Cortex of kidney (tissue), 1 donor: ENCODE data around the gene PPP1R13L.
"Not testable (repeated sequence)": the region's sequence is repeated elsewhere in the genome, so short reads cannot be mapped to it uniquely, and the experiment has no call there.

Experiments
- DNase-seq: peaks from one replicate; lab custom pipeline; 2025; lab: John Stamatoyannopoulos, UW

Gene PPP1R13L

DNA sequence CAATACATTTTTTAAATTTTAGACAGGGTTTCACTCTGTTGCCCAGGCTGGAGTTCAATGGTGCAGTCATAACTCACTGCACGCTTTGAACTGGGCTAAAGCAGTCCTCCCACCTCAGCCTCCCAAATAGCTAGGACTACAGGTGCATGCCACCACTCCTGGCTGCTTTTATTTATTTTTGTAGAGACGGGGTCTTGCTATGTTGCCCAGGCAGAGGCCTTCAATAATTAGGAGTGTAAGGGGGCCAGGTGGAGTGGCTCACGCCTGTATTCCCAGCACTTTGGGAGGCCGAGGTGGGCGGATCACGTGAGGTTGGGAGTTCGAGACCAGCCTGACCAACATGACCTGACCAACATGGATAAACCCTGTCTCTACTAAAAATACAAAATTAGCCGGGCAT lies 27.7 kb upstream of the PPP1R13L start:
- not testable (repeated sequence) for DNase-seq

DNA sequence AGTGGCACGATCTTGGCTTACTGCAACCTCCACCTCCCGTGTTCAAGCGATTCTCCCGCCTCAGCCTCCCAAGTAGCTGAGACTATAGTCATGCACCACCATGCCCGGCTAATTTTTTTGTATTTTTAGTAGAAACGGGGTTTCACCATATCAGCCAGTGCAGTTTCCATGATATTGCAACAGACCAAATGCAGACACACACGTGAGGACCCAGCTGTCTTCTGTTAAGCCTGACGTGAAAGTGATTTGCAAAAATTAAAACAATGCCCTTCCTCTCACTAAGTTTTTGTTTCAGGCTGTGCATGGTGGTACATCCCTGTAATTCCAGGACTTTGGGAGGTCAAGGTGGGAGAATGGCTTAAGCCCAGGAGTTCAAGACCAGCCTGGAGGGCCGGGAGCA lies 26.1 kb upstream of the PPP1R13L start:
- DNase-seq = not testable (repeated sequence)

DNA sequence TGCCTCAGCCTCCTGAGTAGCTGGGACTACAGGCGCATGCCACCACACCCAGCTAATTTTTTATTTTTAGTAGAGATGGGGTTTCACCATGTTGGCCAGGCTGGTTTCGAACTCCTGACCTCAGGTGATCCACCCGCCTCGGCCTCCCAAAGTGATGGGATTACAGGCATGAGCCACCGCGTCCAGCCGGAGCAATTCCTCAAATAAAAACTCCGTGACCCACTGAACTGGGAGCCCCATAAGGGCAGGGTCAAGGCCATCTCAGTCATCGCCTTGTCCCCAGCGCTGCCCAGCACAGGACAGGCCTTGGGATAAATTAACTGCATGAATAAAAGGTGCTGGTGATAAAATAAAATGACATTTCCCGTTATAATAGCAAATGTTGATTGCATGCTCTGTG lies 25.0 kb upstream of the PPP1R13L start:
- DNase-seq = not testable (repeated sequence)

DNA sequence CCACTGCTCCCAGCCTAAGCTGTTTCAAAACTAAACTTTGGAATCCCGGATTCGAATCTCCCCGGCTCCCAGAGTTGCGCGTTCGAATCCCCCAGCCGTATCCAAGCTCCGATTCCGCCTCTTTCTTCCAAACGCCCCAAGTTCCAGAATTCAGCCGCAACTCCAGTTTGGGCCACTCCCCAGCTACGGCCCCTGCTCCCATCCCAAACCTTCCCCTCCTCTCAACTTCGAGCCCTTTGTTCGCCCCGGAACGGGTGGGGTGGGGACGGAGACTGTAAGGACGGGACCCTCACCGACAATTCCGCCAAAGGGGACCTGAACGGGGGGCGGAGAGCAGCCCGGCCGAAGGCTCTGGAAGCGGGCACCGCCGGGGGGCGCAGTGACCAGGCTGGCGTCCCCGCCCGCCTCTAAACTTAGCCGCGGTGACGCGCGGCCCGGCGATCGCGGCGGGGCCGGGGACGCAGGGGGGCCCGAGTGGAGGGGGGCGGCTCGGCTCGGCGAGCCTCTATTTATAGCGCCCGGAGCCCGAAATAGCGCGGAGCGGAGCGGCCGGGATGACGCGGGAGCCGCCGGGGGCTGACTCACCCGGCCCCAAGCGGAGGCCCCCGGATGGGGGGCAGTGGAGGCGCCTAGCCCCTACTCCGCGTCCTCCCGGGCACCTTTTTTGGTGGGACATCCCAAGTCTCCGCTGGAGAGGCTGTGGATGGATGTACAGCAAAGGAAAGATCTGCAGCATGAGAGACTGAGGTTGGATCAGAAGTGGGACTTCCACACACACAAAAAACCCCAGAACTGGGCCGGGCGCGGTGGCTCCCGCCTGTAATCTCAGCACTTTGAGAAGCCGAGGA lies 23.7 kb upstream of the PPP1R13L start:
- DNase-seq = no peak

DNA sequence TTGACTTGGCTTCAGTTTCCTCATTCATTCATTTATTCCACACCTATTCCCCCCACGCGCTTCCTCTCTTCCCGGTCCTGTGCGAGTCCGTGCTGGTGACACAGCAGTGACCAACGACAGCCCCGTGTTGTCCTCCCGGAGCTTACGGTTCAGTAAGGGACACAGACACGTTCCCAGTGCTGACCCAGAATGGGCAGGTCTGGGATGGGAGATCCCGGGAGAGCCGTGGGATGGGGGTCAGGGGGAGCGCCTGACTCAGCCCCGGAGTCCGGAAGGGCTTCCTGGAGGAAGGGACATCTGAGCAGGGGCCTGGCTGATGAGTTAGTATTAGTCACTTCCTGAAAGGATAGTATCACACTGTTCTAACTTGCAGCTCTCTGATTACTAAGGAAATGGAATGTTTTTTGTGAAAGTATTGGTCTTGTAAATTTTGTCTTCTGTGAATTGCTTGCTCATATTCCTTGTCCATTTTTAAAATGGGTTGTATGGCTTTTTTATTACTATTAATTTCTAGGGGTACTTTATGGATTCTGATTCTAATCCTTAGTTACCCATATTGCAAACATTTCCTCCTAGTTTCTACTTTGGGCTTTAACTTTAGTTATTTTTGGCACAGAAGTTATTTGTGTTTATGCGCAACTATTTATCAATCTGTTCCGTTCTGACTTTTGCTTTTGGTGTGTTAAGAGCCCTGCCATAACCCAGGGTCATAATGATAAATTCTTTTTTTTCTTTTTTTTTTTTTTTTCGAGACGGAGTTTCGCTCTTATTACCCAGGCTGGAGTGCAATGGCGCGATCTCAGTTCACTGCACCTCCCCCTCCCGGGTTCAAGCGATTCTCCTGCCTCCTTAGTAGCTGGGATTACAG lies 19.6 kb upstream of the PPP1R13L start:
- DNase-seq = no peak

DNA sequence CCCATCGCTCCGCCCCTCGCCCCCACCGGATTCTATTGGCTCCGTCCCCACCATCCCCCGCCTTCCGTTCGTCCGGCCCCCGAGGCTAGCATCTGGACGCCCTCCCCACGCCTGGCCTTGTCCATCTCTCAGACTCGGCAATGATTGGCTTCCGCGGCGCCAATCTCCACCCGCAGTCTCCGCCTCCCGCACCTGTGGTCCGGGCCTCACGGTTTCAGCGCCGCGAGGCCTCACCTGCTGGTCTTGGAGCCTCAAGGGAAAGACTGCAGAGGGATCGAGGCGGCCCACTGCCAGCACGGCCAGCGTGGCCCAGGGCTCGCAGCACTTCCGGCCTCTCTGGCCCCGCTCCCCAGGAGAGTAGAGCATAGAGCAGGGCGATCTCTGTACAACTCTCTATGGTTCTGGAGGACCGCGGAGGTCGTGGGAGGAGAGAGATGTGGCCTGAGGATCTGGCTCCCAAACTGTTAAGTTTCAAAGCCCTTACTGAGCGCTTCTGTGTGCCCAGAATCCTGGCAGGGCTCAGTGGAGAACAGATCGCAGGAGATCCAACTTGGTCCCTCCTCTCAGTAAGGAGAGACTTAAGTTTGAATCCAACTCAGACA lies 18.8 kb upstream of the PPP1R13L start, which contains the start of gene ERCC1:
Gene ERCC1 (minus strand): TSS at position 329 of the 602 bp plus-strand sequence. CDS start 543 bp downstream, outside the sequence.
- no peak for DNase-seq

DNA sequence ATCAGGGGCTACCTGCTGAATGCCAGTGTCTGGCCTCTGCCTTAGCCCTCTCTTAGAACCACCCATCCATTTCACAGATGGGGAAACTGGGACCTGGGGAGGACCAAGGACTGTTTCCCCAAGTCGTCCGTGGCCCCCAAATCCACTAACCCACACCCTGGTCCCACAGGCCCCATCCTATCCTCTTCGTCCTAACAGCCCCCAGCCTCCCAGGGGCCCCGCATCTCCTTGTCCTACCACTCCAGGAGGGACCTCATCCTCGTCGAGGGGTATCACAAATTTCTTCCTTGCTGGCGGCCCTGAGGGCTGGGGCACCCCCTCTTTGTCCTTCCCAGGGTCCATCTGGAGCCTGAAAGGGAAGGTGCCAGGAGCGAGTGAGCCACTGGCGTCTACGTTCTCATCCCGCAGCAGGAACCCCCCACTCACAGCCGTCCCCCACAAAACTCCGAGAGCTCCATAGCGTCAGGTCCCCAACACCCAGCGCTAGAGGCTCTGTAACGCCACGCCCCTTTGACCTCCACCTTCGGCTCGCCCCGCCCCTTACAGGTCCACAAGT lies 18.2 kb upstream of the PPP1R13L start:
- DNase-seq = no peak

DNA sequence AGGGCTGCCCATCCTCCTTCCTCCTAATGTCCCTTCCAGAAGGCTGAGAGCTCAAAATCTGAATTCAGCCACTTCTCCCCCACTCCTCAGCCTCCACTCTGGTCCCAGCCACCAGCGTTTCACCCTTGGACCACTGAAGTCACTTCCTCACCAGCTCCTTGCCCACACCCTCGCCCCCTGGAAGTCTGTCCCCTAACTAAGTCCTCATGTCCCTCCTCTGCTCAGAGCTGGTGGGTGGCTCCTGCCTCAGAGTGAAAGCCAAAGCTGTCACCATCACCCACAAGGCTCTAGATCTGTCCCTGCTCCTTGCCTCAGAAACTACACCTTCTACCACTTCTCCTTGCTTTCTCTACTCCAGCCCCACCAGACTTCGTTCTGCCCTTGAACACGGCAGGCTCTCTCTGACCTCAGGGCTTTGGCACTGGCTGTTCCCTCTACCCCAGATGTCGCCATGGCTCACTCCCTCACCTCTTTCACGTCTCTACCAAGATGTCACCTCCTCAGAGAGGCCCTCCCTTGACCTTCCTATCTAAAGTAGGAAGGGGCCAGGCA lies 17.2 kb upstream of the PPP1R13L start:
- DNase-seq = no peak

DNA sequence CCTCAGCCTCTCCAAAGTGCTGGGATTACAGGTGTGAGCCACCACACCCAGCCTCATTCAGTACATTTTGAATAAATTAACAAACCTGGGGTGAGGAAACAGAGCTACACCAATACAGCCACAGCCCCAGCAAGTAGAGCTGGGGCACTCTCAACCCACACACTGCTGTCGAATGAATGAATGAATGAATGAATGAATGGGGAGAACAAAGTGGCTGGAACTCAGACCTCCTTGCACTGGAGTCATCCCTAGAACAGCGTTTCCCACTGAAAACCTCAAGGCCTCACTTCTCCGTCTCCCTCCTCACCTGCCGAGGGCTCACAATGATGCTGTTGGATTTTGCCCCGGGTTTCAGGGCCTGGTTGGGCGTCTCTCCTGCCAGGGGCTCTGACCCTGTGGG lies 16.0 kb upstream of the PPP1R13L start:
- no peak for DNase-seq

DNA sequence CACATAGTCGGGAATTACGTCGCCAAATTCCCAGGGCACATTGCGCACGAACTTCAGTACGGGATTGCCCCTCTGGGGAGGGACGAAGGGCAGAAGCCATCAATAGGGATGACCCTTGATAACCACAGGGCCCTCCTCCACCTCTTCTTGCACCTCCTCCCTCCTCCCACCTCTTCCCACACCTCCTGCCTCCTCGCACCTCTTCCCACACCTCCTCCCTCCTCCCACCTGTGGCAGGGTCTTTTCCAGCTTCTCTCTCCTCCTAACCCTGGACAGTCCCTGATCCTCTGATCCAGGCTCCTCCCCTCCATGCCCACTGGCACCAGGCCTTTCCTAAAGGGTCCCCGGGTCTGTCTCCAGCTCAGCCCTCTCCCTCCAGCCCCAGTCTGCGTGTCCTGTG lies 15.5 kb upstream of the PPP1R13L start:
- no peak for DNase-seq

DNA sequence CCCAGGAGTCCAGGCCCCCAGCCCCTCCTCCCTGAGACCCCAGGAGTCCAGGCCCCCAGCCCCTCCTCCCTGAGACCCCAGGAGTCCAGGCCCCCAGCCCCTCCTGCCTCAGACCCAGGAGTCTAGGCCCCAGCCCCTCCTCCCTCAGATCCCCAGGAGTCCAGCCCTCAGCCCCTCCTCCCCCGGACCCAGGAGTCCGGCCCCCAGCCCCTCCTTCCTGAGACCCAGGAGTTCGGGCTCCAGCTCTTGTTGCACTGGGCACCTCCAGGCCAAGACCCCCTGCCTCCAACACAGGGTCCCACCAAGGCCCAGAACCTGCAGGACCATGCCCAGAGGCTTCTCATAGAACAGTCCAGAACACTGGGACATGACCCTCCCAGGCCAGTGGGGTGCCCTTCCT lies 15.0 kb upstream of the PPP1R13L start:
- no peak for DNase-seq

DNA sequence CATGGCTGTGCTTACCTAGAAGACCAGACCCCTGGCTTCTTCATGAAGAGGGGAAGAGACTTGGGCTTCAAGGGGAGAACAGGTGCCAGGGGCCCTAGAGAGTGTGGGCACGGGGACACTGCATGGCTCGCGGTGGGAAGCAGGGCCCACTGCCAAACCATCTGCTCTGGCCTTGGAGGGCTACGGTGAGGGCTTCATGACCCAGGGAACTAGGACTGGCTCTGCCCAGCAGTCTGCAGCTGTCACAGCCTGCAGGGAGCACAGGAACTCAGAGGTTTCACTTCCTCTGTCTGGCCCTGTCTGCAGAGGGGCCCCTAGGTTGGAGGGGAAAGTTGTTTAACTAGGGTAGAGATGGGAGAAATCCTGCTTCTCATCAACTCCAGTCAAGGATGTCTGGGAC lies 14.5 kb upstream of the PPP1R13L start:
- no peak for DNase-seq

DNA sequence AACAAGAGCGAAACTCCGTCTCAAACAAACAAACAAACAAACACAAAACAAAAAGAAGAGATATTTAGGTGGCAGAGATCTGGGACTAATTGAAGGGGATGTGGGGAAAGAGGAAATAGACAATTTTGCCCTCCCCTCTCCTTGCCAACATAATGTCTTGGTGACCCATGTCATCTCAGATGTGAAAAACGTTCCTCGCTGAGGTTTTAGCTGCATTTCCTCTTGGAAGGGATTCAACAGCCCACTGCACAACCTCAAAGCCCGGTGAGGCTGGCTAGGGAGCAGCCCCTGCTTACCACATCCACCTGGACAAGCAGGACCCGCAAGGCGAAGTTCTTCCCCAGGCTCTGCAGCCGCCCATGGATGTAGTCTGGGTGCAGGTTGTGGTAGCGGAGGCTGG lies 13.9 kb upstream of the PPP1R13L start:
- DNase-seq = no peak

DNA sequence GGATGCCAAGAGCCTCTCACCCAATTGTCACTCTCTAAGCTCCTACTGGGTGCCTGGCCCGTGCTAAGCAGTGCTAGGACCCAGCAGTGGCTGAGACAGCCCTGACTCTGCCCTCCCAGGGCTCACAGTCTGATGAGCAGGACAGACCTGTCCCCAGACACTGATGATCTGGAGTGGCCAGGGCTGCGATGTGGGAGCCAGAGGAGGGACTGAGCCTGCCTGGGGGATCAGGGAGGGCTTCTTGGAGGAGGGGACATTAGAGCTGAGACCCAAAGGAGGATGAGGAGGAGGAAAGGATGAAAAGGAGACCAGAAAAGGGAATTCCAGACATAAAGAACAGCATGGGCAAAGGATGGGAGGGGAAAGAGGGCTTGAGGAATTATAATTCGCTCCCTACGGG lies 12.3 kb upstream of the PPP1R13L start:
- no peak for DNase-seq

DNA sequence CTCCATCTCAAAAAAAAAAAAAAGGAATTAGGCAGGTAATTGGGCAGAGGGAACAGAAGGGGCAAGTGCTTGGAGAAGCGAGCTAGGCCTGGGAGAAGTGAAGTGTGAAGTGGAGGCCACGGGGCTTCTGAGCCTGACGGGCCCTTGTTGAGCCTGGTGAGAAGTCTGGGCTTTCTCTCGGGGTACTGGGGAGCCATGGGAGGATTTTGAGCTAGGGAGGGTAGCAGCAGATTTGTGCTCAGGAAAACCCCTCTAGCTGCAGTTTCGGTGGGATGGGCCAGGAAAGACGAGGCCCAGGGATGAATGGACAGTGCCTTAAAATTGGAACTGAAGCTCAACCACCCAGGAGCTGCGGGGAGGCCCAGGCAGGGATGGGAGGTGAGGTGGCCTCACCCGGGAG lies 9.6 kb upstream of the PPP1R13L start:
- DNase-seq = no peak

DNA sequence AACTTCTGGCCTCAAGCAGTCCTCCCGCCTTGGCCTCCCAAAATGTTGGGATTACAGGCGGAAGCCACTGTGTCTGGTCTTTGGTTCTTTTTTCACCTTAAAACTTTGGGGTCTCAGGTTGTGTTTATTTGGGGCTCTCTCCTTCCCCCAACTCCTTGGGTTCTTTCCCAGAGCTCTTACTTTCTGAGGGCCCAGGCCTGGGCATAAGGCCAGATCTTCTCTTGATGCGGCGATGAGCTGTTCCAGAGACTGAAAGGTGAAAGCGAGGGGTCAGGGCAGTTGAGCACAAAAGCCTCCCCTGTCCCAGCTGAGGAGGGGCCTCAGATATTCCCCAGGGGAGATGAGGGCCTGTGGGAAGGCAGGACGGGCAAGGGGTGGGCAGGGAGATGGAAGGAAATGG lies 8.6 kb upstream of the PPP1R13L start:
- DNase-seq = no peak

DNA sequence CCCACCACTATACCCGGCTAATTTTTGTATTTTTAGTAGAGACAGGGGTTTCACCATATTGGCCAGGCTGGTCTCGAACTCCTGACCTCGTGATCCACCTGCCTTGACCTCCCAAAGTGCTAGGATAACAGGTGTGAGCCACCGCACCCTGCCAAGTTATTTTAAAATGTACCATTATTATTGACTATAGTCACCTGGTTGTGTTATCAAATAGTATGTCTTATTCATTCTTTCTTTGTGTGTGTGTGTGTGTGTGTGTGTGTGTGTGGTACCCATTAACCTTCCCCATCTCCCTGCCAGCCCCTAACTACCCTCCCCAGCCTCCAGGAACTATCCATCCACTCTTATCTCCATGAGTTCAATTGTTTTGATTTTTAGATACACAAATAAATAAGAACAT lies 5.5 kb upstream of the PPP1R13L start:
- not testable (repeated sequence) for DNase-seq

DNA sequence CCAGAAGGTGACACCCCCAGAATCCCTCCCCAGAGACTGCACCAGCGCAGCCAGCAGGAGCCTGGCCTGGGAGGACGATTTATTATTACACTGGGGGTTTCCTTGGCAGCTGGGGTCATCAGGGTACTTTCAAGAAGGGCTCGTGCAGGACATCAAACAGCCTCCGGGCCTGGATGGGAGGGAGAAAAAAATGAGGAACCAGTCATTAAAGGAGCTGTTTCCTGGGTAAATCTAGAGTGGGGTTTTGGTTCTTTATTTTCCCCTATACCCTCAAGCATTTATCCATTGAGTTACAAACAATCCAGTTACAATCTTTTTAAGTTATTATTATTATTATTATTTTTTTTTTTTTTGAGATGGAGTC lies 4.7 kb upstream of the PPP1R13L start:
- no peak for DNase-seq

DNA sequence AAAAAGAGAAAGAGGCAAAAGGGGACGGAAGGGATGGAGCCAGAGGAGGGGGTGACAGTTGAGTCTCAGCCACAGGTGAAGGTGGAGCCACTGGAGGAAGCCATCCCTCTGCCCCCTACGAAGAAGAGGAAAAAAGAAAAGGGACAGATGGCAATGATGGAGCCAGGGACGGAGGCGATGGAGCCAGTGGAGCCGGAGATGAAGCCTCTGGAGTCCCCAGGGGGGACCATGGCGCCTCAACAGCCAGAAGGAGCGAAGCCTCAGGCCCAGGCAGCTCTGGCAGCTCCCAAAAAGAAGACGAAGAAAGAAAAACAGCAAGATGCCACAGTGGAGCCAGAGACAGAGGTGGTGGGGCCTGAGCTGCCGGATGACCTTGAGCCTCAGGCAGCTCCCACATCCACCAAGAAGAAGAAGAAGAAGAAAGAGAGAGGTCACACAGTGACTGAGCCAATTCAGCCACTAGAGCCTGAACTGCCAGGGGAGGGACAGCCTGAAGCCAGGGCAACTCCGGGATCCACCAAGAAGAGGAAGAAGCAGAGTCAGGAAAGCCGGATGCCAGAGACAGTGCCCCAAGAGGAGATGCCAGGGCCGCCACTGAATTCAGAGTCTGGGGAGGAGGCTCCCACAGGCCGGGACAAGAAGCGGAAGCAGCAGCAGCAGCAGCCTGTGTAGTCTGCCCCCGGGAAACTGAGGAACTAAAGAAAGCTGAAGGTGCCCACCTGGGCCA lies 4.1 kb upstream of the PPP1R13L start:
- no peak for DNase-seq

DNA sequence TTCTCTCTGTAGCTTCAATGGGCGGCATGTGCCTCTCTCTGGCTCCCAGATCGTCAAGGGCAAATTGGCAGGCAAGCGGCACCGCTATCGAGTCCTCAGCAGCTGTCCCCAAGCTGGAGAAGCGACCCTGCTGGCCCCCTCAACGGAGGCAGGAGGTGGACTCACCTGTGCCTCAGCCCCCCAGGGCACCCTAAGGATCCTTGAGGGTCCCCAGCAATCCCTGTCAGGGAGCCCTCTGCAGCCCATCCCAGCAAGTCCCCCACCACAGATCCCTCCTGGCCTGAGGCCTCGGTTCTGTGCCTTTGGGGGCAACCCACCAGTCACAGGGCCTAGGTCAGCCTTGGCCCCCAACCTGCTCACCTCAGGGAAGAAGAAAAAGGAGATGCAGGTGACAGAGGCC lies 3.3 kb upstream of the PPP1R13L start:
- no peak for DNase-seq

DNA sequence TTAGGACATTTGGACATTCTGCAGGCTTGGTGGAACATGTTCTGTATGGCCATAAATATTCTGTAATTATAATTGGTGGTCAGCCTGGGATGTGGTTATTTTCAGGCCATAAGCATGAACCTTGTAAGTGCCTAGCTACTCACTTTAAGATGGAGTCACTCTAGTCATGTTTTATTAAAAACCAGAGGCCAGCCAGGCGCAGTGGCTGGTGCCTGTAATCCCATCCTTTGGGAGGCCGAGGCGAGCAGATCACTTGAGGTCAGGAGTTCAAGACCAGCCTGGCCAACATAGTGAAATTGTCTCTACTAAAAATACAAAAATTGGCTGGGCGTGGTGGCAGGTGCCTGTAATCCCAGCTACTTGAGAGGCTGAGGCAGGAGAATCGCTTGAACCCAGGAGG lies 2.7 kb upstream of the PPP1R13L start:
- not testable (repeated sequence) for DNase-seq

DNA sequence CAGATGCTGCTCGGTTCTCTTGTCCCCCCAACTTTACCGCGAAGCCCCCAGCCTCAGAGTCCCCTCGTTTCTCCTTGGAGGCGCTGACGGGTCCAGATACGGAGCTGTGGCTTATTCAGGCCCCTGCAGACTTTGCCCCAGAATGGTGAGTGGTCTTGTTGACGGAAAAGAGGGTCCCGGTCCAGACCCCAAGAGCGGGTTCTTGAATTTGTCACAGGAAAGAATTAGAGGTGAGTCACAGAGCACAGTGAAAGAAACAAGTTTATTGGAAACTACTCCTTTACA lies 2.2 kb upstream of the PPP1R13L start:
- no peak for DNase-seq
